MM.1S (cell line): ENCODE measurements around the gene TSPAN3.

Experiments
- DNase-seq: peaks from one replicate; pipeline ENCODE4 v3.0.0-alpha.2; 2015
- H2AFZ ChIP-seq: fragments of 300-600 bp; sonication (generic); 2 replicates; pipeline ENCODE4 v1.6.0; 2016; ENCODE audit warnings: antibody characterized with exemption, low read length
- H3F3A ChIP-seq: fragments of 300-600 bp; sonication (generic); 2 replicates; pipeline ENCODE4 v1.6.1; 2016; ENCODE audit warnings: mild to moderate bottlenecking, antibody characterized with exemption, low read length, moderate library complexity, mixed read lengths; ENCODE audit not compliant: insufficient read depth
- H3K27ac ChIP-seq: fragments of 300-600 bp; sonication (generic); 2 replicates; pipeline ENCODE4 v1.5.1; 2016; ENCODE audit warnings: mild to moderate bottlenecking, low read length
- H3K27me3 ChIP-seq: fragments of 300-600 bp; sonication (generic); replicated peaks from 2 replicates; pipeline ENCODE4 v1.6.0; 2016; ENCODE audit warnings: low read length; ENCODE audit not compliant: insufficient read depth
- H3K36me3 ChIP-seq: fragments of 300-600 bp; sonication (generic); replicated peaks from 2 replicates; pipeline ENCODE4 v1.6.1; 2016; ENCODE audit warnings: mild to moderate bottlenecking, low read length, mixed read lengths; ENCODE audit not compliant: insufficient read depth
- H3K4me1 ChIP-seq: fragments of 300-600 bp; sonication (generic); 2 replicates; pipeline ENCODE4 v1.6.1; 2016; ENCODE audit warnings: low read length, mixed read lengths
- H3K4me2 ChIP-seq: fragments of 300-600 bp; sonication (generic); 2 replicates; pipeline ENCODE4 v1.6.0; 2016; ENCODE audit warnings: low read depth, low read length
- H3K4me3 ChIP-seq: fragments of 300-600 bp; sonication (generic); 2 replicates; pipeline ENCODE4 v1.5.1; 2016; ENCODE audit warnings: low read length, mixed read lengths
- H3K79me2 ChIP-seq: fragments of 300-600 bp; sonication (generic); 2 replicates; pipeline ENCODE4 v1.6.1; 2016; ENCODE audit warnings: mixed run types, low read length, mixed read lengths
- H3K9ac ChIP-seq: fragments of 300-600 bp; sonication (generic); 2 replicates; pipeline ENCODE4 v1.6.1; 2016; ENCODE audit warnings: low read length, mixed read lengths
- H3K9me2 ChIP-seq: fragments of 300-600 bp; sonication (generic); replicated peaks from 2 replicates; pipeline ENCODE4 v1.6.1; 2016; ENCODE audit warnings: mild to moderate bottlenecking, low read length, mixed read lengths; ENCODE audit not compliant: insufficient read depth
- H3K9me3 ChIP-seq: fragments of 300-600 bp; sonication (generic); replicated peaks from 2 replicates; pipeline ENCODE4 v1.6.1; 2016; ENCODE audit warnings: mild to moderate bottlenecking, low read length, mixed read lengths; ENCODE audit not compliant: insufficient read depth
- H4K20me1 ChIP-seq: fragments of 300-600 bp; sonication (generic); 2 replicates; pipeline ENCODE4 v1.6.1; 2016; ENCODE audit warnings: mild to moderate bottlenecking, low read length, moderate library complexity, mixed read lengths; ENCODE audit not compliant: insufficient read depth
- EZH2 ChIP-seq: fragments of 300-600 bp; sonication (generic); optimal IDR thresholded peaks from 2 replicates; pipeline ENCODE3; 2017; ENCODE audit warnings: low read depth, mild to moderate bottlenecking, antibody characterized with exemption, low read length, mixed read lengths
- EZH2phosphoT487 ChIP-seq: fragments of 300-600 bp; sonication (generic); IDR thresholded peaks from 2 replicates; pipeline ENCODE4 v1.6.1; 2018; ENCODE audit warnings: antibody characterized with exemption, low read length
- TF ChIP-seq, protein P1 (sequence below): fragments of 300-600 bp; sonication (generic); IDR thresholded peaks from 2 replicates; pipeline ENCODE4 v1.5.1; 2016; ENCODE audit warnings: antibody characterized with exemption, low read length, mixed read lengths

TSPAN3 gene

DNA sequence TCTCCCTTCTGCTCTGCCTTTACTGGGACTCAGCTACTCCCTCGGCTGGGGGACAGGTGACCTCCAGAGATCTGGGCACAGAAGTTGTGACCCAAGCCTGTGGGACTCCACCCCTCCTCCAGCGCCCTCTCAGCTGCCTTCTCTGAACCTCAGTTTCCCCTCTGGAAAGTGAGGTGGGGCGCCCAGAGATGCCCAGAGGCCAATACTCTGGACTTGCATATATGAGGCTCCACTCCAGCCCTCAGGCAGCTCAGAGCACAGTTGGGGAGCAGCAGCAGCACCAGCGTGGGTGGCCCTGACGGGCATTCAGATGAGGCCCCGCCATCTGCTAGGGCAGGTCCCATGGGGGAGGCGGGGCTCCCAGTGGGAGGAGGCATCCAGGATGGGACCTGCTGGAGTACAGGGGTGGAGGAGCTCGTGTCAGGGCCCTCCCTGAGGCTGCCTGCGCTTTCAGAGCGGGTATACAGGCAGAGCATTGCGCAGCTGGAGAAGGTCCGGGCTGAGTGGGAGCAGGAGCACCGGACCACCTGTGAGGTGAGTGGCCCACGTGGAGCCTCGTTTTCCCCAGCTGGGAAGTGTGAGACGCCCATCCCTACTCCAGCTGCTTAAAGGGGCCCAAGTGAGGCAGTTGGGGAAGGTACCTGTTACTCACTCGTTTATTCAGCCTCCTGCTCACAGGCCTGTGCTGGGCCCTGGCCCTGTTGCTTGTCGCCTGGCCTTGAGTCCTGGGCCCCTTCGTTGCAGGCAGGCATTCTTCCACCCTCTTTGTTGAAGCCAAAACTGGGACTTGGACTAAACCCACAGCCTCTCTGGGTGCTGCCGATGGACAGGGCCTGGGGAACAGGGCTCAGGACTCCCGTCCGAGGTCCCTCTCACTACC is 40.6 kb downstream of the TSPAN3 start:
- H3K4me3 ChIP-seq: no peak overlapping the region
- no peaks in the 10 kb centered on the region for H3K9me2 ChIP-seq
- H4K20me1 ChIP-seq: no peaks in the 10 kb centered on the region
- H3K36me3 ChIP-seq: no peaks in the 10 kb centered on the region
- DNase-seq: no peak
- H3F3A ChIP-seq: no peaks in the 10 kb centered on the region
- H3K27me3 ChIP-seq: no peaks in the 10 kb centered on the region
- H2AFZ ChIP-seq: no peak overlapping the region
- TF ChIP-seq EZH2: no peak
- TF ChIP-seq EZH2phosphoT487: no peak
- TF ChIP-seq, protein P1, sequence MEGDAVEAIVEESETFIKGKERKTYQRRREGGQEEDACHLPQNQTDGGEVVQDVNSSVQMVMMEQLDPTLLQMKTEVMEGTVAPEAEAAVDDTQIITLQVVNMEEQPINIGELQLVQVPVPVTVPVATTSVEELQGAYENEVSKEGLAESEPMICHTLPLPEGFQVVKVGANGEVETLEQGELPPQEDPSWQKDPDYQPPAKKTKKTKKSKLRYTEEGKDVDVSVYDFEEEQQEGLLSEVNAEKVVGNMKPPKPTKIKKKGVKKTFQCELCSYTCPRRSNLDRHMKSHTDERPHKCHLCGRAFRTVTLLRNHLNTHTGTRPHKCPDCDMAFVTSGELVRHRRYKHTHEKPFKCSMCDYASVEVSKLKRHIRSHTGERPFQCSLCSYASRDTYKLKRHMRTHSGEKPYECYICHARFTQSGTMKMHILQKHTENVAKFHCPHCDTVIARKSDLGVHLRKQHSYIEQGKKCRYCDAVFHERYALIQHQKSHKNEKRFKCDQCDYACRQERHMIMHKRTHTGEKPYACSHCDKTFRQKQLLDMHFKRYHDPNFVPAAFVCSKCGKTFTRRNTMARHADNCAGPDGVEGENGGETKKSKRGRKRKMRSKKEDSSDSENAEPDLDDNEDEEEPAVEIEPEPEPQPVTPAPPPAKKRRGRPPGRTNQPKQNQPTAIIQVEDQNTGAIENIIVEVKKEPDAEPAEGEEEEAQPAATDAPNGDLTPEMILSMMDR: no peak
- H3K9me3 ChIP-seq: no peaks in the 10 kb centered on the region
- no peak overlapping the region for H3K4me2 ChIP-seq
- no peak overlapping the region for H3K27ac ChIP-seq
- 0 out of 2 replicates have a peak, but pooled peaks cover 3% of the 10 kb centered on the region for H3K4me1 ChIP-seq
- no peak overlapping the region for H3K9ac ChIP-seq
- no peaks in the 10 kb centered on the region for H3K79me2 ChIP-seq

DNA sequence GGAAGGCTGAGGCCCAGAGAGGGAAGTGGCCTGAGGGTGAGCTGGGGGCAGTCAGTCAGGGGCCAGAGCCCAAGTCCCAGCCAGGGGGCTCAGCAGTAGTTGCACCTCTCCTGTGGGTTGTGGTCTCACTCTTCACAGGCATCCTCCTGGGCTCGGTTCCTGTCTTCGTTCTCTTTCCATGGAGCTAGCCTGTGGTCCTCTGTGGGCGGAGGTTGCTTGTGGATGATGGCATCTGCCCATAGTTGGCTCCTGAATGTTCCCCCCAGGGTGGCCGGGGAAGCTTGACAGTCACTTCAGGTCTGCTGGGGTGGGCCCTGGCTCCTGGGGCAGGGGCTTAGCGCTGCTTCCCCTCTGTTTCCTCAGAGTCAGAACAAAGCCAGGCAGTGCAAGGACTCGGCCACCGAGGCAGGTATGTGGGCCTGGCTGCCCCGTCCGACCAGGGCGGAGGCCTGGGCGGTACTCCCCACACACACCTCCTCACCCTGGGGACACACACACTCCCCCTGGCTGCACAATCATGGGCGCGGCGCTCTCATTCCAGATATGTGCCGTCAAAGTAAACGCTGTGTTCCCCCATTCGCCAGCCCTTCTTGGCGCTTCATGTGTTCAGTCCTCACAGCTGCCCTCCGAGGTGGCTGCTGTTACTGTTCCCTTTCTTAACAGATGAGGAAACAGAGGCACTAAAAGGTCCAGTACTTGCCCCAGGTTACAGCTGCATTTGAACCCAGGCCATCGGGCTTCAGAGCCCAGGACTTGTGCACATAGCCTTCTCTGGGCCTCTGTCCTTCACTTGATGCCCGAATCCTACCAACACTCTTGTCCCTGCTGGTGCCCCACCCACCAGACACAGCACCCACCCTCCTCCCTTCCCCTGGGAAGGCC is 41.5 kb downstream of the TSPAN3 start:
- Histone ChIP-seq H4K20me1 (no peaks in the 10 kb centered on the region), H3K27me3 (no peaks in the 10 kb centered on the region), H3K9ac (no peak overlapping the region), H3K36me3 (no peaks in the 10 kb centered on the region), H2AFZ (no peak overlapping the region), H3K79me2 (no peaks in the 10 kb centered on the region), H3K9me2 (no peaks in the 10 kb centered on the region), H3K27ac (no peak overlapping the region), H3K4me3 (no peak overlapping the region), H3K4me2 (no peak overlapping the region), H3F3A (no peaks in the 10 kb centered on the region), H3K9me3 (no peaks in the 10 kb centered on the region), H3K4me1 (0 out of 2 replicates have a peak, but pooled peaks cover 3% of the 10 kb centered on the region)
- TF ChIP-seq EZH2 (no peak), EZH2phosphoT487 (no peak)
- TF ChIP-seq, protein P1: no peak
- no peak for DNase-seq

DNA sequence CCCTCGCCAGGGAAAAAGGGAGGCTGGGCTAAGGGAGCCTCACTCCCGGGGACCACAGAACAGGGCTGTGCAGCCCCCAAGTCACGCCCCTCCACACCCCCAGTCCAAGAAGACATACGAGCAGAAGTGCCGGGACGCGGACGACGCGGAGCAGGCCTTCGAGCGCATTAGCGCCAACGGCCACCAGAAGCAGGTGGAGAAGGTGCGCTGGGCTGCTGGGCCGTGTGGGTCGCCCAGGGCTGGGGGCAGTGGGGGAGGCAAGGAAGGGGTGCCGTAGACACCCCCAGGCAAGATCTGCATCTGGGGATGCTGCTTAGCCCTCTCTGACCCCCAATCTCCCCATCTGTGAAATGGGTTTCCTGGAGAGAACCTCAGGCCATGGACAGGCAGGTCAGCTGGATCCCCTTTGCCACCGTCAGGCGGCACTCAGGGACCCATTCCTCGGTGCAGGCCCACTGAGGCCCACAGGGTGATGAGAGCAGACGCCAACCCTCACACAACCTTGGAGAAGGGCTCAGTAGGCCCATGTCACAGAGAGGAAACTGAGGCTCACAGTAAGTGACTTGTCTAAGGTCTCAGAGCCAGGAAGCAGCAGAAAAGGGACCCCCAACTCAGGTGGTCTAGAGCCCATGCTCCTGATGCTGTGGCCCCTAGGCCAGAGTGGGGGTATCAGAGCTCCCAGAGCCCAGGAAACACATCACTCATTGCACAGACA is 42.3 kb downstream of the TSPAN3 start:
- Histone ChIP-seq H3K4me3 (no peak overlapping the region), H3K4me2 (no peak overlapping the region)
- TF ChIP-seq, protein P1: no peak
- TF ChIP-seq EZH2phosphoT487 (no peak), EZH2 (no peak)

More for the DNA sequence above, 42.3 kb downstream of the TSPAN3 start:
- Histone ChIP-seq H3K9ac (no peak overlapping the region), H3K9me2 (no peaks in the 10 kb centered on the region), H3K36me3 (no peaks in the 10 kb centered on the region), H3K79me2 (no peaks in the 10 kb centered on the region), H3K27ac (no peak overlapping the region), H4K20me1 (no peaks in the 10 kb centered on the region), H2AFZ (no peak overlapping the region), H3K4me1 (0 out of 2 replicates have a peak, but pooled peaks cover 3% of the 10 kb centered on the region), H3F3A (no peaks in the 10 kb centered on the region), H3K27me3 (no peaks in the 10 kb centered on the region), H3K9me3 (no peaks in the 10 kb centered on the region)
- DNase-seq: no peak
